DND-41 (cell line): ENCODE data around the gene OR5M11.

Source experiments
- ATAC-seq: fragments of 200-7000 bp; cut with Tn5 transposase; 3 replicates; pipeline ENCODE4 v1.9.1; 2021; ENCODE audit warnings: low read depth; ENCODE audit not compliant: insufficient read depth
- DNase-seq: peaks from one replicate; pipeline ENCODE4 v3.0.0-alpha.2; 2020
- H2AFZ ChIP-seq: 2 replicates; pipeline ENCODE4 v1.6.0; 2012; ENCODE audit warnings: low read depth, low read length
- H3K27ac ChIP-seq: 2 replicates; pipeline ENCODE4 v1.5.1; 2012; ENCODE audit warnings: low read length, inconsistent platforms
- H3K27me3 ChIP-seq: fragments of 200-600 bp; sonication (generic); 2 replicates; pipeline ENCODE4 v1.6.0; 2012; ENCODE audit warnings: low read length, mild to moderate bottlenecking, inconsistent platforms; ENCODE audit not compliant: insufficient read depth, poor library complexity
- H3K36me3 ChIP-seq: 2 replicates; pipeline ENCODE4 v1.5.1; 2012; ENCODE audit warnings: low read length, inconsistent platforms; ENCODE audit not compliant: insufficient read depth
- H3K4me1 ChIP-seq: 2 replicates; pipeline ENCODE4 v1.5.1; 2012; ENCODE audit warnings: mild to moderate bottlenecking, low read length; ENCODE audit not compliant: insufficient read depth
- H3K4me2 ChIP-seq: 2 replicates; pipeline ENCODE4 v1.6.0; 2012; ENCODE audit warnings: mild to moderate bottlenecking, moderate library complexity, low read length, inconsistent platforms; ENCODE audit not compliant: insufficient read depth
- H3K4me3 ChIP-seq, 2 experiments: fragments of 200-600 bp in 1 of 2; shearing (Covaris generic) in 1 of 2; 2 replicates each; pipeline ENCODE4 v1.5.1; 2012 to 2016; ENCODE audit warnings: inconsistent platforms in 2 of 2, low read length in 2 of 2, mild to moderate bottlenecking in 2 of 2, low read depth in 1 of 2, moderate library complexity in 1 of 2
- H3K79me2 ChIP-seq: 2 replicates; pipeline ENCODE4 v1.6.0; 2012; ENCODE audit warnings: low read length, inconsistent platforms; ENCODE audit not compliant: insufficient read depth
- H3K9ac ChIP-seq: 2 replicates; pipeline ENCODE4 v1.6.0; 2012; ENCODE audit warnings: low read depth, mild to moderate bottlenecking, inconsistent platforms, low read length, moderate library complexity
- H3K9me3 ChIP-seq: 2 replicates; pipeline ENCODE4 v1.5.1; 2012; ENCODE audit warnings: low read length, moderate library complexity, mild to moderate bottlenecking, inconsistent platforms; ENCODE audit not compliant: insufficient read depth, severe bottlenecking
- H4K20me1 ChIP-seq: 2 replicates; pipeline ENCODE4 v1.6.0; 2012; ENCODE audit warnings: low read length; ENCODE audit not compliant: insufficient read depth
- CTCF ChIP-seq: IDR thresholded peaks from 2 replicates; pipeline ENCODE4 v1.5.1; 2012; ENCODE audit warnings: borderline replicate concordance, low read length, moderate library complexity, mild to moderate bottlenecking; ENCODE audit not compliant: poor library complexity, severe bottlenecking; ENCODE audit errors: extremely low read depth
- EZH2 ChIP-seq: IDR thresholded peaks from 3 replicates; pipeline ENCODE4 v1.6.1; 2012; ENCODE audit warnings: borderline replicate concordance, low read depth, mild to moderate bottlenecking, moderate library complexity, low read length, inconsistent platforms; ENCODE audit not compliant: severe bottlenecking

Gene OR5M11

GRCh38 chr11:56545531-56545930, 2.5 kb upstream of the OR5M11 start:
- TF ChIP-seq CTCF (no peak), EZH2 (no peak)
- no peak overlapping the region for H2AFZ ChIP-seq
- no peak for ATAC-seq
- no peak for DNase-seq
- H3K27me3 ChIP-seq = no peaks in the 10 kb centered on the region
- H3K9ac ChIP-seq = no peak overlapping the region
- no peaks in the 10 kb centered on the region for H3K4me1 ChIP-seq
- no peak overlapping the region for H3K27ac ChIP-seq
- no peak overlapping the region for H3K4me3 ChIP-seq
- H3K79me2 ChIP-seq = no peaks in the 10 kb centered on the region
- H3K4me2 ChIP-seq = no peak overlapping the region
- no peaks in the 10 kb centered on the region for H4K20me1 ChIP-seq
- no peaks in the 10 kb centered on the region for H3K9me3 ChIP-seq
- no peaks in the 10 kb centered on the region for H3K36me3 ChIP-seq

DNA sequence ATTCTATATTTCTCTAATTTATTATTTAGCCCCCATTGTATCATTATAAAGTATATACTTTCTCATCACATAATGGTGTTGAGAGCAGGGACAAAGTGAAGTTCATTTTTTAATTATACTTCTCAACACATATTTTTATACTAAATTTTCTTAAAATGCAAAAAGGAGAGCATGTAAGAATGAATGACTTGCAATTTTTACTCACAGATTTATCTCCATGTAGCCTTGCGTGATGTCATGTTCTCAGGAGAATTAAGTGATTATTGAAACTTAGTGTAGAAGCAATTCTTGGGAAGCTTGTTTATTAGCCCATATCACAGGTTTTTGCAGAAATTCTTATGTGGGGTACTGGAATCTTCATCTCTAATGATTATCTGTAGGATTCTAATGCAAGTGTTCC, 682 bp upstream of the OR5M11 start:
- Histone ChIP-seq H2AFZ (no peak overlapping the region), H4K20me1 (no peaks in the 10 kb centered on the region), H3K36me3 (no peaks in the 10 kb centered on the region), H3K79me2 (no peaks in the 10 kb centered on the region), H3K4me1 (no peaks in the 10 kb centered on the region), H3K4me2 (no peak overlapping the region), H3K4me3 (no peak overlapping the region), H3K27ac (no peak overlapping the region), H3K9ac (no peak overlapping the region), H3K27me3 (no peaks in the 10 kb centered on the region), H3K9me3 (no peaks in the 10 kb centered on the region)
- DNase-seq (no peak), ATAC-seq (no peak)
- TF ChIP-seq EZH2 (no peak), CTCF (no peak)

- Histone ChIP-seq H3K36me3 (no peaks in the 10 kb centered on the region), H3K79me2 (no peaks in the 10 kb centered on the region), H3K4me3 (no peak overlapping the region), H3K27ac (no peak overlapping the region), H3K4me1 (no peaks in the 10 kb centered on the region), H3K9me3 (no peaks in the 10 kb centered on the region), H3K27me3 (no peaks in the 10 kb centered on the region), H2AFZ (no peak overlapping the region), H3K4me2 (no peak overlapping the region), H4K20me1 (no peaks in the 10 kb centered on the region), H3K9ac (no peak overlapping the region)
- DNase-seq = no peak
- ATAC-seq = no peak
- TF ChIP-seq CTCF (no peak), EZH2 (no peak)
Measured at GRCh38 chr11:56533054-56533740, 9.9 kb downstream of the OR5M11 start.

- no peaks in the 10 kb centered on the region for H4K20me1 ChIP-seq
- no peak for TF ChIP-seq CTCF
- TF ChIP-seq EZH2 = no peak
- H3K9ac ChIP-seq = no peak overlapping the region
- no peaks in the 10 kb centered on the region for H3K36me3 ChIP-seq
- H3K4me2 ChIP-seq = no peak overlapping the region
- ATAC-seq (no peak), DNase-seq (no peak)
- H3K79me2 ChIP-seq = no peaks in the 10 kb centered on the region
- H3K4me3 ChIP-seq = no peak overlapping the region
- H2AFZ ChIP-seq = no peak overlapping the region
- no peaks in the 10 kb centered on the region for H3K9me3 ChIP-seq
- H3K27ac ChIP-seq = no peak overlapping the region
- H3K4me1 ChIP-seq = no peaks in the 10 kb centered on the region
- H3K27me3 ChIP-seq = no peaks in the 10 kb centered on the region
Measured at GRCh38 chr11:56531856-56532255, 11.2 kb downstream of the OR5M11 start.
